Measurements from ENCODE around the gene FGF11. TPM values are rescaled to one million over a fixed set of nuclear protein-coding genes. Genes with fewer than 3 reads are reported as not detected.

FGF11 gene
- total and polyA plus RNA-seq, 2 of the 13 experiments (the other 11 are each of a cell fraction or from before 2014, with no cell fraction given), result 0.20 to 7.6 TPM

- TF ChIP-seq HMGXB4 (CRISPR knock-in tag; IDR thresholded peaks at IDR 0.05; ENCODE audit: borderline replicate concordance in 1 of 2, low read depth in 1 of 2) (peak; percentile 38 to 45; a peak in 3 of 4 replicates), YEATS4 (CRISPR knock-in tag; IDR thresholded peaks at IDR 0.05; ENCODE audit: borderline replicate concordance) (peak; percentile 19; the same call in 1 of the 2 replicates), ZBTB42 (CRISPR knock-in tag; IDR thresholded peaks at IDR 0.05) (0 out of 2 replicates have a peak, but pooled peaks have one; percentile 62), CENPT (CRISPR knock-in tag; IDR thresholded peaks at IDR 0.05; ENCODE audit: low read depth) (no peak)
These were observed 40.1 kb downstream of the FGF11 start, which contains the start of gene ZBTB4 (continued) for GRCh38 chr17:7479213-7480088.

DNA sequence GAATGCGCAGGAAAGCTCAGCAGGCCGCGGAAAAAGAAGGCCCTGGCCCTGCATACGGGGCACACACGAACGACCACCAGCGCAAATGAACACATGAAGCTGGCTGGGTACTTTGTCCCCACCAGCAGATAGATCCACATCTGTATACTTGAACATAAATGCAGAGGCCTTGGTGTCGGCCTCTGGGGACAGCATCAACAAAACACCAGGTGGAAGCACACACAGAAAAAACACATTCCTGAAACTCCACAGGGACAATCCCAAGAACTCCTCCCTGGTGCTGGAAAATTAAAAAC is 40.7 kb downstream of the FGF11 start:
- in situ Hi-C loops (cut with HindIII; ENCODE audit: extremely low pct_ligation_motif_present, low pct_unique_long_range_greater_than_20kb) (no loop called here), intact Hi-C loops (cut with micrococcal nuclease; ENCODE audit: unreplicated experiment) (loop anchor here (5.0 kb wide), 3 partner anchors 33 to 123 kb away; partner anchors contain the start of genes CHRNB1, TMEM256 and TMEM95)
- 0% methylated on average over 4 of the region's 8 CpGs for WGBS (ENCODE audit: low lambda C conversion rate)
- DNase-seq (ENCODE audit: low spot score) (no peak), ATAC-seq (no peak), FAIRE-seq (no peak)
- Histone ChIP-seq H3K9me3 (ENCODE audit: low read length) (no peaks in the 10 kb centered on the region), H3K27me3 (ENCODE audit: control insufficient read depth in 1 of 2, insufficient read depth in 2 of 2, low read length in 2 of 2) (no peaks in the 10 kb centered on the region; a peak in 2 of 5 replicates), H3K4me2 (ENCODE audit: low read depth, low read length) (peak overlapping the region; percentile 75), H3K4me3 (replicated peaks in 1 of 3; ENCODE audit: insufficient read depth in 1 of 3, low read depth in 2 of 3, low read length in 3 of 3) (peak overlapping the region; percentile 69 to 86 (median 79)), H3K79me2 (ENCODE audit: insufficient read depth, low read length) (peaks cover 44% of the 10 kb centered on the region), H3K36me3 (replicated peaks in 1 of 2; ENCODE audit: control insufficient read depth in 1 of 2, insufficient read depth in 2 of 2, low read length in 2 of 2) (no peaks in the 10 kb centered on the region), H4K20me1 (ENCODE audit: insufficient read depth, low read length) (peaks cover 27% of the 10 kb centered on the region), H3K4me1 (ENCODE audit: insufficient read depth, low read length) (peaks cover 68% of the 10 kb centered on the region), H2AFZ (ENCODE audit: low read length) (no peak overlapping the region), H3K9ac (ENCODE audit: insufficient read depth, low read depth, low read length) (peak overlapping the region; percentile 67), H3K27ac (ENCODE audit: extremely low read length, insufficient read depth, low read length) (peak overlapping the region; percentile 75)
- CTCF ChIA-PET (ENCODE audit: low intra/inter-chr PET ratio, low total read pairs), result no interaction called here
- POLR2A ChIA-PET, result interaction anchor here (0.9 to 3.5 kb wide), 8 partner anchors 8 to 104 kb away, joined by 3 to 35 read pairs (median 6); partner anchors contain the start of genes CD68, CHRNB1, MPDU1 and PLSCR3
- BruUV-seq (replicated peaks), result no TSS peak
- no peak for TF ChIP-seq ZNF614 (CRISPR knock-in tag; IDR thresholded peaks at IDR 0.05; ENCODE audit: borderline replicate concordance)
- no peak for TF ChIP-seq DZIP1 (CRISPR knock-in tag; IDR thresholded peaks at IDR 0.05)
- 0 out of 2 replicates have a peak, but pooled peaks have one; percentile 15 for TF ChIP-seq ZC3H4 (CRISPR knock-in tag; IDR thresholded peaks at IDR 0.05; ENCODE audit: borderline replicate concordance)
- 0 out of 2 replicates have a peak, but pooled peaks have one; percentile 18 for TF ChIP-seq ZNF891 (CRISPR knock-in tag; IDR thresholded peaks at IDR 0.05)
- no peak for TF ChIP-seq REXO4 (CRISPR knock-in tag; IDR thresholded peaks at IDR 0.05; ENCODE audit: borderline replicate concordance)
- TF ChIP-seq KDM5A (IDR thresholded peaks at IDR 0.05; ENCODE audit: borderline replicate concordance, low read length), result 0 out of 2 replicates have a peak, but pooled peaks have one; percentile 12
- no peak for TF ChIP-seq POLR2AphosphoS5 (IDR thresholded peaks at IDR 0.05; ENCODE audit: low read depth, low read length)
- no peak for TF ChIP-seq CREM (IDR thresholded peaks at IDR 0.05)
- TF ChIP-seq CREM (CRISPR knock-in tag; IDR thresholded peaks at IDR 0.05), result no peak
- no peak for TF ChIP-seq CEBPG (CRISPR knock-in tag; IDR thresholded peaks at IDR 0.05)

All from HepG2 (cell line).